GM18526 (cell line): ENCODE results near the gene FNIP2.

Experiments used
- POLR2A ChIP-seq: IDR thresholded peaks from 3 replicates; pipeline ENCODE4 v1.6.1; 2011; ENCODE audit not compliant: insufficient read length; ENCODE audit errors: extremely low read depth

Gene FNIP2

DNA sequence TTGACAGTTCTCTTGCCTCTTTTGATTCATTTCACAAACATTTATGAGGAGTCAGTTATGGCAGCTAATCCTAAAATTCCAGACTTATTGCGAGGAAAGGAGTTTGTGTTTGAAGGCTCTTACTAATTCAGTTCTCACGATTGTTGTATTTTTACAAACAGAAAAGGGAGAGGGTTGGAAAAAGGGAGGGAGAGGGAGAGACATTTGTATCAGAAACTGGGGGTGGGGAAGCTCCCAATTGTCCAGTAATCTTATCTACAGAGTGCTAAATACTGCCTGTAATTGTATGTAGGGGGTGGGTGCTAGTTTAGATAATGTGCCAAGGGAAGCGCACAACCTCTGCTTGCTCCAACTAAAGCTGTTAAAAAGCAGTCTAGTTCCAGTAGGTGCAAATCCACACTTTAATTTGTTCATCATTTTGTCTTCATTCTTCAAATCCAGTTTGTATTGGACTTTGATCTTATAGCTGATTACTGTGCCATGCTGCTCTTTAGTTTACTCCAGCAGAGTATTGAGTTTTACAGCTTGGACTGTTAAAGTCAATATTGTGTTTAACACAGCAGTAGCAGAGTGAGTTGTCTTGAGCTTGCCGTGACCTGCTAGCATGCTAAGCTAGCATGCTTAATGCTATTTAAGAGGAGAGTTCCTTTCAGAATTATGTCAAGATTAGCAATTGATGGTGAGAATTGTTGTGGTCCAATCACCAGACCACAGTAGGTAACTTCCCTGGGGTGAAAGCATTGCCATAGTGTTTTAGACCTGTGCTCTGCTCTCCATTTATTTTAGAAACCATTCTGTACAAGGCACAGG, 13.9 kb downstream of the FNIP2 start:
- no peak for TF ChIP-seq POLR2A

DNA sequence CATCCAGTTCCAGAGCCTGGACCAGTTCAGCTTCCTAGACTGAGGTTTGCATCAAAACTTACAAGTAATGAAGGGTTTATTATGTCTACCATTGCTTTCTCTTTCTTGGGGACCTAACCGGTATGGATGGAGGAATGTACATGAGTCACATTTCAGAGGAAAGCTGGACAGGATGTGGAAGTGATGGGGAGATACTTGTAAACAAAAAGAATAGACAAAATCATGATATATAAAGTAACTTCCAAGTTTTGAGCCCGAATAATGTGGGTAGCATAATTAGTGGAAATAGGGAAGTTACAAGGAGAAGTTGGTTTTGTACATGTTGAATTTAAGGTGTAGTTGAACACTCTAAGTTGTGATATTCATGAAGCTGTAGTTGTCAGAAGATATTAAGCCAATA, 15.0 kb downstream of the FNIP2 start:
- no peak for TF ChIP-seq POLR2A

DNA sequence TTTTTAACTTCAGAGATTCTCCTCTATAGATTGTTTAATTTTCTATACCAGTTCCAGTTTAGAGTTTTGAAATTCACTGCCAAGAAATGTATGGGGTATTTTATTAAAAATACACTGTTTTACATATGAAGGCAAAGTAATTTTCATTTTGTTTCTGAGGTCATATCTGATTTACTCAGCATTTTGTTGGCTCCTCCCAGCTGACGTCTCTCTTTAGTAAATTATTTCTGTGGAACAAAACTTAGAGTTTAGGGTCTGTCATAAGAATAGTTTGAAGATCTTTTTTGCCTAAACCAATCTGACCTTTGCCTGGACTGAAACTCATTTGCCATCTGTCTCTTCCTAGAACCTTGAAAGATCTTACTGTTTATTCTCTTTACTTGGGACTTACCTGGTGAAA, 16.9 kb downstream of the FNIP2 start:
- TF ChIP-seq POLR2A: no peak

DNA sequence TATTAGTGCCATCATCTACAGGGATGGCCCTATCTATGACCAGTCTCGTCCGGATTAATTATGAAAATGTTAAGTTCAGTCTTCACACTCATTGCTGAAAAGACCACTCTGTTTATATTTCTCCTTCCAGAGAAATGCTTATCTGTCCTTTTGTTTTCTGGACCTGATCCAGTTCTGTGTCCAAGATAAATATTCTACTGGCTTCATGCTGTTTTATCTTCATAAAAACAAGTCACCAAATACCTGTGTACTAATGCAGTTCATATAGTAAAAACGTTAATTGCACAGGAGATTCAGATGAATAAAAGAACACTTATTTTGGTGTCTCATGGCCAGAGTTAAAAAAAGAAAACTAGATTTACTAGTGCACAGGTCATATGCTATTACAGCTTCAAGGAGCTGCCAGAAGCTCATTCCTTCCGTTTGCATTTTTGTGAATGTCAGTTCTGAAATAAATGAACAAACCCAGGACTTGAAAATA, 17.3 kb downstream of the FNIP2 start:
- no peak for TF ChIP-seq POLR2A

DNA sequence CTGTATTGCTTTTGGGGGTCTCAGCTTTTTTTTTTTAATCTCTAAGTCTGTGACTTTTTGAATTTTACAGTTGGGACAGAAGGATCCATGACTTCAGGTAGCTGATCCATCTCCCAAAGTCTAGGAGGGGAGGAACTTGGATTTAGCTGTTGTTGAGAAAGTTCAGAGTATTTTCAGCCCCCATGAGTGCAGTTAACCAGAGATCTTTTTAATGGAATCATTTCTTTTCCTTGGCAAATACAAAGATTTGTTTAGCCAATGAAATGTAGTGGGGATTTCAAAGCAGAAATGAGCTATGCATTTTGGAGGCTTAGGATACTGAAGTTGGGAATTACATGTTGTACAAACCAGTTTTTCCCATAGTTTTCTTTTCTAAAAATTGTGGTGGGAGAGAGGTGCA, 18.1 kb downstream of the FNIP2 start:
- TF ChIP-seq POLR2A: no peak

DNA sequence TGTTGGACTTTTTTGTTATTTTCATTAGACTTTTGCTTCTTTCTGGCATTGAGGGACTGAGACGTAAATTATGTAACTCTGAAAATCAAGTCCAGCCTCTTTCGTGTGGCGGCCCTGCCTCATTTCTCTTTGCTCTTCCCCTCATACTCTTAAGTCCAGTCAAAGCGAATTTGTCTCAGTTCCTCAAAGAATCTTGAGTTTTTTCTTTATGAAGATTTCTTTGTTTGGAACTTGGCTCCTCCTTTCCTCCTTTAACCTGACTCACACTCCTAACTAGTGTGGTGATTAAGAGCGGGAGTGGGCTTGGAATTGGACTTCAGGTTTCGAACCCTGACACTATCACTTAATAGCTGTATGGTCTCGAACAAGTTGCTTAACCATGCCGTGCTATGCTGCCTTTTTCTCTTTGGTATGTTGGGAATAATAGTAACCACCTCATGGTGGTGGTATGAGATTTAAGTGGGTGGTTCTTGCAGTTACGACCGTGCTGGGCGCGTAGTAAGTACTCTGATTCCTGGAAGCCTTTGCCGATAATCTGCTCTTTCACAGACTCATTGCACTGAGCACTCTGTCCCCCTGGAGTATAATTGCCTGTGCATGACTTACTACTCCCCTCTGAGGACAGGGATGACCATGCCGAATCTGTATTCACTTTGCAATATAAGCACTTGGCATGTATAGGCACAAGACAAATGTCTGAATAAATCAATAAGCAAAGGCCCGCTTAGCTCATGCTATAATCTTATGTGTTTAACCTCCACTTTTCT, 19.1 kb downstream of the FNIP2 start:
- TF ChIP-seq POLR2A: no peak

DNA sequence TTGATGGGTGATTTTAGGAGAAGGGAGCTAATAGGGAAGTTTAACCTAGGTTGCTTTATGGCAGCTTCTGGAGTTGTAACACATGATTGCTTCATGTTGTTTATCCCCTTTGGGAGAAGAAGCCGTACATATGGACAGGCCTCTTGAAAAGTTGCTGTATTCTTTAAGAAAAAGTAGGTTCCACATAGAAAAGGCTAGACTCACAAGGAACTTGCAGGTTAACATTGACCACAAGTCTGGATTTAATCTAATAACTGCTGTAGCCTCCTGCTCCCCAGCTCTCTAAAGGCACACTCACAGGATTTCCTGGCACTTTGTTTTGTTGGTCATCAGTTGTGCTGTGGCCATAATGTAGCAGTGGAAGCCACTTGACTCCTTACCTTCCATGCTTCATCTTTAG, 19.7 kb downstream of the FNIP2 start:
- no peak for TF ChIP-seq POLR2A

DNA sequence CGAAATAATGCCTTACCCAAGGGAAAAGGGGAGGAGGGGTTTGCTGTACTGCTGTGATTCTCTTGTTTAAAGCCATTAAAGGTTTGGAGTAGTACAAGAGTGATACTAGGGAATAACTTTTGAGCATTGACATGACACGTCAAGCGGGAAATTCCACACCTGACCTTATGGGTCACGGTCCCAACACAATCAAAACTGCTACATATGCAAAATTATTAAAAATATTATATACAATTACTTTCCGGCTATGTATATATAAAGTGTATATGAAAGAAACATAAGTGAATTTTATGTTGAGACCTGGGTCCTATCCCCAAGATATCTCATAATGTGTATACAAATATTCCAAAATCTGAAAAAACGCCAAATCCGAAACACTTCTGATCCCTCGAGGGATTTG, 21.0 kb downstream of the FNIP2 start:
- no peak for TF ChIP-seq POLR2A

DNA sequence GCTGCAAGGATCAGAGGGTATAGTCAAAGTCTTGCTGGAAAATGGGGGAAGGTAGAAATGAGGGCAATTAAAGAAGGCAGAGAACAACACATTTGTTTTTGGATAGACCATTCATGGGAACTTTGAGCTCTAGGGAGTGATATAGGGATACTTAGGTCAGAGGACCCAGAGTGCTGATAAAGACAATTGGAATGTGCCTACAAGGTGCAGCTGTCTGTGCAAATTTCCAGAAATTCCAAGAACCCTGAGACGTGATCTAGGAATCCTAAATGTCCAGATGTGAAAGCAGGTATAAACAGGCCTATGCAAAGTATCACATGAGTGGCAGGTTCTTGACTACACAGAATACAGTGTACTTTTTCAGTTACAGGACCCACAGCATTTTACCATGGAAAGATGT, 24.2 kb downstream of the FNIP2 start:
- no peak for TF ChIP-seq POLR2A

DNA sequence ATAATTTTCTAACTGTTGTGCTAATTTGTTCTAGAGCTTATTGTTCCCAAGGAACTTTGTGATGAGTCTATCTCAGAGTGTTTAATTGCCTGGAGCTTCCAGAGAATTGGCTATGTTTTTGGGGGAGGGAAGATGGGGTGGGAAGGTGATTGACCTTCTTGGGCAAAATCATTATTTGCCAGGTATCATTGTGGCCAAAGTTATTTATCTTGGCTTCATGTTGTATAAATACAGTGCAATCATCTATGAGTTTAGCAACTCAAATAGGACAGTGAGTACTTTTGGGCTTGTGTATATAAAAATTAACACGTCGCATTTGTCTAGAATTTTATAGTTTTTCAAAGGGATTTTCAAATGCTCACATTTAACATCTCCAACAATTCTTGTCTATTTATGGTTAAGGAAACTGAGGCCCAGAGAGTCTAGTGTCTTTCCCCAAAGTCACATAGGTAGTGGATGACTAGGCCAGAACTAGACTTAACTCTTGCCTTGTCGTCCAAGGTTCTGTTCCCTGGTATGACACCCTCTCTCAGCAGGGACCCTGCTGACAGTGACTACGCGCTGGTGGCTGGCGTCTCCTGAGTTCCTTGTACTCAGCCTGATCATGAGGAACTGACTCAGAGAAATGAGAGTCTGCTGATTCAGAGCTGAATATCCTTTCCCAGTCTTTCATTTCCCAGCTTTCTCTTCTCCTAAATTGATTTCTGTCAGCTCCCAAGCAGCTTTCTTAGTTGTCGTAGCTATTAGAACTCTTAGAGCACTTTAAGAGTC, 27.7 kb downstream of the FNIP2 start:
- TF ChIP-seq POLR2A: no peak

DNA sequence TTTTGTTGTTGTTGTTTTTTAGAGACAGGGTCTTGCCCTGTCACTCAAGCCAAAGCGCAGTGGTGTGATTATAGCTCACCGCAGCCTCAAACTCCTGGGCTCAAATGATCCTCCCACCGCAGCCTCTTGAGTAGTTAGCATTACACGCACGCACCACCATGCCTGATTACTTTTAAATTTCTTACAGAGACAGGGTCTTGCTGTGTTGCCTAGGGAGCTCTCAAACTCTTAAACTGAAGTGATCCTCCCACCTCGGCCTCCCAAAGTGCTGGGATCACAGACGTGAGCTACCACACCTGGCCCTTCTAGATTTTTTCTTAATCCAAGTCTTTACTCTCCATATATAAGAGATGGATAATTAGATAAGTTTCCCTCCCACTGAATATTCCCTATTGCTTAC, 29.2 kb downstream of the FNIP2 start:
- no peak for TF ChIP-seq POLR2A

DNA sequence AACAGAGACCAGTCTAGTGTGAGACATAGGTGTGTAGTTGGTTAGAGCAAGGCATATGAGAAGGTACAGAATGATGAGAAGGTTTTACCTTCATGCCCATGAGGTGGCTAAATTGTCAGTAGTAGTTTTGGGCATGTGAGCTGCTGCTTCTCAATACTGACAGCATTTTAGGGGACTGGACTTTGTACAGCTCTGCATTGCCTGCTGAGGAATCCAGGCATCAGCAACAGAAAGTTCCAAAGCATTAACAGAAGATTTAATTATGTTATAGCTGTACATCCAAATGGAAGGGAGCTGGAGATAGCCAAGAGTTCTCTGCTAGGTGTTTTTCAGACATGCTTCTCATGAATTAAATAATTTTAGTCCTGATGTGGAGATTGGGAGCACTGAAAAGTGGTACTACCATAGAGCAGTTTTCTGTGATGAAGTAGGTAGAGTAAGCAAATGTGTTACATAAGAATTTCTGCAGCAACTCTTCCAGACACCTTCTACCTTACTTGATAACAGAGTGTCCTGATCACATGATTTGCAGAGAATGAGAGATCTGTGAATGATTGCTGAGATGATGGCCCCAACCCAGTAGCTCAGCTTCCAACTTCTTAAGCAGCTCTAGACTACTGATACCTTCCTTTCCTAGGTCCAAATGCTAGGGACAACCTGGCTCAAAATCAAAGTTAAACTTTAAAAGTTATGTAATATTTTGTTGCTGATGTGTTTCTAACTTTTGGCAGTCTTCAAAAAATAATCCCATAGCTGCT, 30.4 kb downstream of the FNIP2 start:
- TF ChIP-seq POLR2A: no peak

DNA sequence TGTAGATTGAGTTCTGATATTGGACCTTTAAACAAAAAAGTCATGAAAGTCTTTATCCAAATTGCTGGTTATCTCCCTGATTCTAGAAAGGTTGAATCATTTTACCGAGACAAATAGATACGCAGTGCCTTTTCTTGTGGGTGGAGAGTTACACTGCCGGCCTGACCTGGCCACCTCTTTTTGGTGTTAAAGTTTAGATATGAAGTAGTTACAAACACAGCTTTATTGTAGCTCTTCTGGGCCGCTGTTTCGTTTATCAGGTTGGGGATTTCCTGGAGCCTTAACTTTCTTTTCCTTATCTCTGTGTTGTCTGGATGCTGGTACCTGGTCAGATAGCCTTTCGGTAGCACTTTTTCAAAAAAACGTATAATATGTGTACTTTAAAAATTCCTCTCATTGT, 31.0 kb downstream of the FNIP2 start:
- TF ChIP-seq POLR2A: no peak

DNA sequence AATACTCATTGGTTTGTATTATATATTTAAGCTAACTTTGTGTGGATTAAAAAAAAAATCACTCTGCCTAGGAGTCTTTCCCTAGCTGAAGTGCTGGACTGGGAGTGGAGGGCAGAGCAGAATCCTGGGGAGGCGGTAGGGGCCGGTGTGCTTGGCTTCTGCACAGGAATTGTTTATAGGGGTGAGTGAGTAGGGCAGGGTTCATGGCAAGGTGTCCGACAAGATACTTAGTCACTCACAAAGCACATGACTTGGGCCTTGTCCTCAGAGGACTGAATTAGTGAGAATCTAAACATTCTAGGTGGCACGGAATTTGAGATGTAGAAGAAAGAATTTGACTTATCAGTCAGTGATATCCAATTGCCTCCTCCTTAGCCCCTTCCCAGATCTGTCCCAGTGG, 32.2 kb downstream of the FNIP2 start:
- no peak for TF ChIP-seq POLR2A

DNA sequence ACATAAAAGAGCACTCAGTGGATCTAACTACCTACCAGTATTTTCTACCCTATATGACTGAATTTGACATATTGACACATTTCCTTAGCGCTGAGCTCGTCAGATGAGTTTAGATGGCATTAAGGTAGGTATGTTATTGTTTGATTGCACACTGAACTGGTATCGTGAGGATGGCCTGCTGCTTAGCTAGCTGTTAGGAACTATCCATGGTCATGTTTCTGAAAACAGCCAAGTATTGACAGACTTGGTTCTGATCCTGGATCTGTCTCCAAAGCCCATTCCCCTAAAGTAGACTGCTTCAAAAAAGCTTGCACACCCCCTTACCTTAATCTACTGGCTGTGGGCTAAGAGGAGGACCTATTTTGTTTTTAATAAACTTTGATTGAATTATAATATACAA, 32.9 kb downstream of the FNIP2 start:
- no peak for TF ChIP-seq POLR2A
